ENCODE data around the gene NRCAM.

Gene NRCAM

GRCh38 chr7:108222236-108222892, 233.9 kb downstream of the NRCAM start:
- no peak overlapping the region for H3K9ac ChIP-seq (ENCODE audit: low read length)
- H3K36me3 ChIP-seq (ENCODE audit: control insufficient read depth, insufficient read depth, low read length), result no peaks in the 10 kb centered on the region
- H3K4me3 ChIP-seq (ENCODE audit: low read length), result no peak overlapping the region
- no peaks in the 10 kb centered on the region for H3K27me3 ChIP-seq (ENCODE audit: control insufficient read depth, insufficient read depth, low read length)
- no peaks in the 10 kb centered on the region for H3K9me3 ChIP-seq (ENCODE audit: control insufficient read depth, low read length)
- no peaks in the 10 kb centered on the region for H3K4me1 ChIP-seq (ENCODE audit: control insufficient read depth, insufficient read depth, low read length)

GRCh38 chr7:108211382-108212201, 244.6 kb downstream of the NRCAM start:
- no peaks in the 10 kb centered on the region for H3K4me1 ChIP-seq (ENCODE audit: control insufficient read depth, insufficient read depth, low read length)
- H3K36me3 ChIP-seq (ENCODE audit: control insufficient read depth, insufficient read depth, low read length), result no peaks in the 10 kb centered on the region
- H3K27me3 ChIP-seq (ENCODE audit: control insufficient read depth, insufficient read depth, low read length), result no peaks in the 10 kb centered on the region
- H3K4me3 ChIP-seq (ENCODE audit: low read length), result no peak overlapping the region
- no peak overlapping the region for H3K9ac ChIP-seq (ENCODE audit: low read length)
- no peaks in the 10 kb centered on the region for H3K9me3 ChIP-seq (ENCODE audit: control insufficient read depth, low read length)

- H3K27me3 ChIP-seq (ENCODE audit: control insufficient read depth, insufficient read depth, low read length), result no peaks in the 10 kb centered on the region
- no peaks in the 10 kb centered on the region for H3K9me3 ChIP-seq (ENCODE audit: control insufficient read depth, low read length)
- H3K4me3 ChIP-seq (ENCODE audit: low read length), result no peak overlapping the region
- H3K36me3 ChIP-seq (ENCODE audit: control insufficient read depth, insufficient read depth, low read length), result no peaks in the 10 kb centered on the region
- no peaks in the 10 kb centered on the region for H3K4me1 ChIP-seq (ENCODE audit: control insufficient read depth, insufficient read depth, low read length)
- H3K9ac ChIP-seq (ENCODE audit: low read length), result no peak overlapping the region
Measured at GRCh38 chr7:108210796-108211195, 245.4 kb downstream of the NRCAM start.

GRCh38 chr7:108205311-108205710, 250.9 kb downstream of the NRCAM start:
- no peak overlapping the region for H3K9ac ChIP-seq (ENCODE audit: low read length)
- H3K4me1 ChIP-seq (ENCODE audit: control insufficient read depth, insufficient read depth, low read length), result no peaks in the 10 kb centered on the region
- no peak overlapping the region for H3K4me3 ChIP-seq (ENCODE audit: low read length)
- no peaks in the 10 kb centered on the region for H3K36me3 ChIP-seq (ENCODE audit: control insufficient read depth, insufficient read depth, low read length)
- H3K27me3 ChIP-seq (ENCODE audit: control insufficient read depth, insufficient read depth, low read length), result no peaks in the 10 kb centered on the region
- no peaks in the 10 kb centered on the region for H3K9me3 ChIP-seq (ENCODE audit: control insufficient read depth, low read length)

GRCh38 chr7:108204281-108204796, 251.9 kb downstream of the NRCAM start:
- H3K9me3 ChIP-seq (ENCODE audit: control insufficient read depth, low read length), result no peaks in the 10 kb centered on the region
- no peaks in the 10 kb centered on the region for H3K4me1 ChIP-seq (ENCODE audit: control insufficient read depth, insufficient read depth, low read length)
- no peaks in the 10 kb centered on the region for H3K36me3 ChIP-seq (ENCODE audit: control insufficient read depth, insufficient read depth, low read length)
- H3K27me3 ChIP-seq (ENCODE audit: control insufficient read depth, insufficient read depth, low read length), result no peaks in the 10 kb centered on the region
- no peak overlapping the region for H3K9ac ChIP-seq (ENCODE audit: low read length)
- H3K4me3 ChIP-seq (ENCODE audit: low read length), result no peak overlapping the region

- no peaks in the 10 kb centered on the region for H3K27me3 ChIP-seq (ENCODE audit: control insufficient read depth, insufficient read depth, low read length)
- no peaks in the 10 kb centered on the region for H3K36me3 ChIP-seq (ENCODE audit: control insufficient read depth, insufficient read depth, low read length)
- H3K9ac ChIP-seq (ENCODE audit: low read length), result no peak overlapping the region
- H3K9me3 ChIP-seq (ENCODE audit: control insufficient read depth, low read length), result no peaks in the 10 kb centered on the region
- no peak overlapping the region for H3K4me3 ChIP-seq (ENCODE audit: low read length)
- H3K4me1 ChIP-seq (ENCODE audit: control insufficient read depth, insufficient read depth, low read length), result no peaks in the 10 kb centered on the region
Measured at GRCh38 chr7:108203537-108203936, 252.7 kb downstream of the NRCAM start.

- Histone ChIP-seq H3K4me3 (ENCODE audit: low read length) (no peak overlapping the region), H3K27me3 (ENCODE audit: control insufficient read depth, insufficient read depth, low read length) (no peaks in the 10 kb centered on the region), H3K9ac (ENCODE audit: low read length) (no peak overlapping the region), H3K9me3 (ENCODE audit: control insufficient read depth, low read length) (no peaks in the 10 kb centered on the region), H3K36me3 (ENCODE audit: control insufficient read depth, insufficient read depth, low read length) (no peaks in the 10 kb centered on the region), H3K4me1 (ENCODE audit: control insufficient read depth, insufficient read depth, low read length) (no peaks in the 10 kb centered on the region)
Measured at GRCh38 chr7:108202743-108203142, 253.5 kb downstream of the NRCAM start.

- Histone ChIP-seq H3K9me3 (ENCODE audit: control insufficient read depth, low read length) (no peaks in the 10 kb centered on the region), H3K27me3 (ENCODE audit: control insufficient read depth, insufficient read depth, low read length) (no peaks in the 10 kb centered on the region), H3K36me3 (ENCODE audit: control insufficient read depth, insufficient read depth, low read length) (no peaks in the 10 kb centered on the region), H3K4me1 (ENCODE audit: control insufficient read depth, insufficient read depth, low read length) (no peaks in the 10 kb centered on the region), H3K9ac (ENCODE audit: low read length) (no peak overlapping the region), H3K4me3 (ENCODE audit: low read length) (no peak overlapping the region)
Measured at GRCh38 chr7:108201766-108202165, 254.5 kb downstream of the NRCAM start.

- Histone ChIP-seq H3K36me3 (ENCODE audit: control insufficient read depth, insufficient read depth, low read length) (no peaks in the 10 kb centered on the region), H3K4me1 (ENCODE audit: control insufficient read depth, insufficient read depth, low read length) (no peaks in the 10 kb centered on the region), H3K4me3 (ENCODE audit: low read length) (no peak overlapping the region), H3K9ac (ENCODE audit: low read length) (no peak overlapping the region), H3K9me3 (ENCODE audit: control insufficient read depth, low read length) (no peaks in the 10 kb centered on the region), H3K27me3 (ENCODE audit: control insufficient read depth, insufficient read depth, low read length) (no peaks in the 10 kb centered on the region)
Measured at GRCh38 chr7:108200326-108200725, 255.9 kb downstream of the NRCAM start.

GRCh38 chr7:108197371-108198091, 258.7 kb downstream of the NRCAM start:
- Histone ChIP-seq H3K4me1 (ENCODE audit: control insufficient read depth, insufficient read depth, low read length) (no peaks in the 10 kb centered on the region), H3K36me3 (ENCODE audit: control insufficient read depth, insufficient read depth, low read length) (no peaks in the 10 kb centered on the region), H3K4me3 (ENCODE audit: low read length) (no peak overlapping the region), H3K27me3 (ENCODE audit: control insufficient read depth, insufficient read depth, low read length) (no peaks in the 10 kb centered on the region), H3K9ac (ENCODE audit: low read length) (no peak overlapping the region), H3K9me3 (ENCODE audit: control insufficient read depth, low read length) (no peaks in the 10 kb centered on the region)

- no peaks in the 10 kb centered on the region for H3K27me3 ChIP-seq (ENCODE audit: control insufficient read depth, insufficient read depth, low read length)
- no peaks in the 10 kb centered on the region for H3K36me3 ChIP-seq (ENCODE audit: control insufficient read depth, insufficient read depth, low read length)
- no peak overlapping the region for H3K4me3 ChIP-seq (ENCODE audit: low read length)
- no peaks in the 10 kb centered on the region for H3K4me1 ChIP-seq (ENCODE audit: control insufficient read depth, insufficient read depth, low read length)
- no peaks in the 10 kb centered on the region for H3K9me3 ChIP-seq (ENCODE audit: control insufficient read depth, low read length)
- H3K9ac ChIP-seq (ENCODE audit: low read length), result no peak overlapping the region
Measured at GRCh38 chr7:108196004-108196403, 260.2 kb downstream of the NRCAM start.

All from mucosa of stomach (tissue), 1 donor.